Measurements from ENCODE around the gene VWA5A. TPM values are rescaled to one million over a fixed set of nuclear protein-coding genes. Genes with fewer than 3 reads are reported as not detected.

Gene VWA5A
- total RNA-seq, 2 donors from 2014 or later = 32.8 to 44.4 TPM

DNA sequence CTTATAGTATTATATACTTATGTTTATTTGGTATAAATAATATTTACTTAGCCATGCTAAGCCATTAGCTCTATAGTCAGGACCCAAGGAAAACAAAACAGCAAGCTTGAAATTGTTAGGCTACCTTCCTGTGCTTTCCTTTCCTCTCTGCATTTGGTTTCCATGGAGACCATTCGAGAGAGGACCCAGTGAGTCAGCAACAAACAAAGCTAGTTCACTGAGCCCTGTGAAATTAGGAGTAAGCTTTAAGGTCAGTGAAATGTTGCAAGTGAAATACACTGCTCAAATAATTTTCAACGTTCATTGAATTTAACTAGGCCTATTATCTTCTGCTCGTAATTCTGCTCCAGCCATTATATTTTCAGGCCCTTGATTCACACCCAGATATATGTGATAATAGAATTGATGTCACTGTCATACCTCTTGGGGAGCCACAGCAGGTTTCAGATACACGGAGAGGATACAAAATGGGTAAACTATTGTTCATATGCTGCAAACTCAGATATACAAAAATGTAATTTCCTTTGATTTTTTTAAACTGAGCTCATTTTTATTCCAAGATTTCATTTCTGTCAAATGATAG, 58.8 kb downstream of the VWA5A start:
- peak overlapping the region in 1 of 2 donors; percentile 43 for H3K27ac ChIP-seq
- ATAC-seq (ENCODE audit: insufficient number of reproducible peaks, low FRiP score, low read depth) = peak; percentile 82
- no peak for DNase-seq (ENCODE audit: low spot score)
- H3K36me3 ChIP-seq = no peaks in the 10 kb centered on the region
- peaks cover 0 to 4% of the 10 kb centered on the region in 2 donors for H3K4me1 ChIP-seq (ENCODE audit: control insufficient read depth in 1 of 2, low read depth in 2 of 2)
- no peak overlapping the region for H3K4me3 ChIP-seq
- H3K9me3 ChIP-seq = no peaks in the 10 kb centered on the region
- no peaks in the 10 kb centered on the region for H3K27me3 ChIP-seq (replicated peaks; ENCODE audit: insufficient read depth)
- TF ChIP-seq CTCF (IDR thresholded peaks at IDR 0.05) = no peak

DNA sequence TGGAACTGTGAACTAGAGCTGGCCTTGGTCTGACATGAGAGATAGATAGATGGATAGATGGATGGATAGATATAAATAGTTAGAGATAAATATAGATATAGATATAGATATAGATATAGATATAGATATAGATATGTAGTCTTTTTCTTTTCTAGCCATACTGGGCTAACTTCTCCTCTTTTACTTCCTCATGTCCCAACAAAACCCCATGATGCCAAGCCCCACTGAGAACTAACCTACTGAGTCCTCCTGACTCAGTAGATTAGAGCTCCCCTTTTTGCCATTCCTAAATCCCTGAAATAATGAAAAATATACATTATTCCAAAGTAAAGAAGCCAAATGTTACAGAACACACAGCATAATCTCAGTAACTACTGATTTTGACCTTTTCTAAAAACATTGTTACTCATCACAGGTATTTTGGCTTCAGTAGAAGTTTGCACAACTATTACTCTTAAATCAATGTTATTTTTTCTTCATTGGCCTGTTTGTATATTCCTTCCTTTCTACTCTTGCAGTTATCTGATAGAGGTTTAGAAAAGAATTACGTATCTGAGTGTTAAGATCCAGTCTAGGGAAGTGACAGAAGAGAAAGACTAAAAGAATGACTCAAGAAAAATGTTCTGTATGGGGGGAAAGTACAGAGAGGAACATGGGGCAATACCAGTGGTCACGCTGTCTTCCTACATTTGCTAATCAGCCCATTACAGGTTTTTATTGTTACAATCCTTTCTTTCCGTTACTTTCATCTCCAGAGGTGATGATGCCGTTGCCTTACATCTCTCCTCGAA, 61.9 kb downstream of the VWA5A start:
- no peaks in the 10 kb centered on the region for H3K36me3 ChIP-seq
- H3K27ac ChIP-seq = no peak overlapping the region
- H3K27me3 ChIP-seq (replicated peaks; ENCODE audit: insufficient read depth) = no peaks in the 10 kb centered on the region
- H3K4me3 ChIP-seq = no peak overlapping the region
- no peak for TF ChIP-seq CTCF (IDR thresholded peaks at IDR 0.05)
- no peaks in the 10 kb centered on the region for H3K9me3 ChIP-seq
- ATAC-seq (ENCODE audit: insufficient number of reproducible peaks, low FRiP score, low read depth) (no peak), DNase-seq (ENCODE audit: low spot score) (no peak)
- H3K4me1 ChIP-seq (ENCODE audit: control insufficient read depth in 1 of 2, low read depth in 2 of 2) = peaks cover 0 to 4% of the 10 kb centered on the region in 2 donors

DNA sequence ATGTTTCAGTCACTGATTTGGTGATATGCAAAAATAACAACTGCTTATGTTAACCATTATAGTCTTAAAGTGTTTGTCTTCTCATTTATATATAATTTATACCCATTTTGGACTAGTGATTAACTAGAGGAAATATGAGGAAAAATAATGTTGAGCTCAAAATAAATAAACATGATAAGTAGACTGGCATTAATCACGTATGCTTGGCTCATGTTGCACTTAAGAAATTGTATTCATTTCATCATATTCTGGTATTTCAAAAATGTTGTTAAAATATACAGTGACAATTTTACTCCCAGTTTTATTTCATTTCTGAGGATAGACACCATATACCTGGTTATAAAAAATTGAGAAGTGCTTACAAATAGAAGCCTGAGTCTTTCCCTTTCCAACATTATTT, 64.1 kb downstream of the VWA5A start:
- Histone ChIP-seq H3K4me3 (no peak overlapping the region), H3K27ac (no peak overlapping the region), H3K36me3 (no peaks in the 10 kb centered on the region), H3K9me3 (no peaks in the 10 kb centered on the region), H3K4me1 (ENCODE audit: control insufficient read depth in 1 of 2, low read depth in 2 of 2) (peaks cover 0 to 9% of the 10 kb centered on the region in 2 donors), H3K27me3 (replicated peaks; ENCODE audit: insufficient read depth) (no peaks in the 10 kb centered on the region)
- ATAC-seq (ENCODE audit: insufficient number of reproducible peaks, low FRiP score, low read depth) (no peak), DNase-seq (ENCODE audit: low spot score) (no peak)
- no peak for TF ChIP-seq CTCF (IDR thresholded peaks at IDR 0.05)

- Histone ChIP-seq H3K9me3 (no peaks in the 10 kb centered on the region), H3K4me1 (ENCODE audit: control insufficient read depth in 1 of 2, low read depth in 2 of 2) (peaks cover 0 to 5% of the 10 kb centered on the region in 2 donors), H3K27ac (peak within 1 kb of the TSS in 1 of 2 donors; percentile 57), H3K27me3 (replicated peaks; ENCODE audit: insufficient read depth) (no peaks in the 10 kb centered on the region), H3K36me3 (no peaks in the 10 kb centered on the region), H3K4me3 (no peak within 1 kb of the TSS)
- no peak for DNase-seq (ENCODE audit: low spot score)
- TF ChIP-seq CTCF (IDR thresholded peaks at IDR 0.05) = no peak
- ATAC-seq (ENCODE audit: insufficient number of reproducible peaks, low FRiP score, low read depth) = no peak
These were observed 67.8 kb downstream of the VWA5A start, which contains the start of gene OR10D3 for GRCh38 chr11:124183068-124183467. Gene OR10D3, plus strand, starts transcription at chr11:124183345. Its CDS starts 1,925 bp downstream, at chr11:124185270.

- H3K4me3 ChIP-seq = no peak overlapping the region
- DNase-seq (ENCODE audit: low spot score) (no peak), ATAC-seq (ENCODE audit: insufficient number of reproducible peaks, low FRiP score, low read depth) (no peak)
- no peaks in the 10 kb centered on the region for H3K9me3 ChIP-seq
- H3K4me1 ChIP-seq (ENCODE audit: control insufficient read depth in 1 of 2, low read depth in 2 of 2) = peaks cover 0 to 23% of the 10 kb centered on the region in 2 donors
- no peaks in the 10 kb centered on the region for H3K36me3 ChIP-seq
- H3K27ac ChIP-seq = peak overlapping the region in 1 of 2 donors; percentile 7
- H3K27me3 ChIP-seq (replicated peaks; ENCODE audit: insufficient read depth) = no peaks in the 10 kb centered on the region
- no peak for TF ChIP-seq CTCF (IDR thresholded peaks at IDR 0.05)
These were observed 75.3 kb downstream of the VWA5A start for GRCh38 chr11:124190298-124191139.
